ENCODE measurements around the gene CD226. TPM values are rescaled to one million over a fixed set of nuclear protein-coding genes. Genes with fewer than 3 reads are reported as not detected.

CD226 gene
- 0.48 TPM for polyA plus RNA-seq (2013)

DNA sequence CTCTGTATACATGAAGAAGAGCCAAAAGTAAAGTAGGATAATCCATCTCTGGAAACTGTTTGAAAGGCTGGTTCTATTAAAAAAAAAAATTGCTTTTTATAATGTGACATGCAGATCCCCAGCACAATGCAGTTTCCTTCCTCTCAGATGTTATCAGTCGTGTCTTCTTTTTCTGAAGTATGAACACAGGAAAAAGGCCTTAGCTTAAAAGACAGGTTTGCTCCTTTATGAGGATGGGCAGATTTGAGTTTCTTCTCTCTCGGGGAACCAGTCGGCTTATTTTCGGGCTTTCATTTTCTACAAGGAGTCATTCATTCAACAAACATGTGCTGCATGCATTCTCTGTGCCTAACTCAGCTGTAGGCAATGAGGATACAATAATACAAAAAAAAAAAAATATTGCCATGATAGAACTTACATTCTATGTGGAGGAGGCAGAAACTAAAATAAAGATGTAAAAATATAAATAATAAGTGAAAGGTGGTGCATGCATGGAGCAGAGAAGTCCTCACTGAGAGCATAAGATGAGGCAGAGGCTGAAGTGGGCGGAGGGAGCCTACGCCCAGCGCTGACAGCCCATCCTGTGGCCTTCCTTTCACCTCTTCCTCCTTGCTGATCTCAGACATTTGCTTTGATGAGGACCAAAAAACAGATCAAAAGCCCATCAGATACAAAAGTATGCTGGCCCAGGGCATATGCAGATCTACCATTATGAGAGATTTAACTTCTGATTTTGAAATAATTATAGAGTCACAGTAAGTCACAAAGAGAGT lies at the start of gene CD226:
CD226 (minus strand) TSS at position 513 of the 773 bp plus-strand sequence; CDS start at position 46, 467 bp downstream.
- peak in 2 of 3 donors; percentile 22 to 31 for DNase-seq
- H3K4me1 ChIP-seq (ENCODE audit: control extremely low read depth in 1 of 4, control insufficient read depth in 4 of 4, insufficient read depth in 4 of 4, low read length in 3 of 4): peaks cover 9 to 16% (median 13%) of the 10 kb centered on the region in 4 experiments
- peaks cover 0 to under 1% (median 0%) of the 10 kb centered on the region in 5 experiments for H3K9me3 ChIP-seq (ENCODE audit: control extremely low read depth in 1 of 5, control insufficient read depth in 4 of 5, insufficient read depth in 2 of 5, low read depth in 1 of 5, low read length in 4 of 5)
- peak within 1 kb of the TSS in 1 of 7 experiments; percentile 12 for H3K4me3 ChIP-seq (ENCODE audit: control insufficient read depth in 1 of 7, extremely low read depth in 1 of 7, insufficient read depth in 4 of 7, low read depth in 2 of 7, low read length in 6 of 7)
- H3K36me3 ChIP-seq (ENCODE audit: control insufficient read depth in 4 of 4, insufficient read depth in 4 of 4, low read length in 3 of 4): no peaks in the 10 kb centered on the region
- WGBS (ENCODE audit: insufficient coverage): 64% methylated on average over 3 of the region's 7 CpGs
- ChIA-PET POLR2A (interaction anchor here (0.6 kb wide), 1 partner anchor 92 kb away, joined by 3 read pairs; no protein-coding TSS in a partner anchor), CTCF (no interaction called here)
- no peaks in the 10 kb centered on the region for H3K27me3 ChIP-seq (replicated peaks in 2 of 5; ENCODE audit: control insufficient read depth in 4 of 5, insufficient read depth in 5 of 5, low read length in 4 of 5)
- no peak within 1 kb of the TSS for H3K27ac ChIP-seq (ENCODE audit: insufficient read depth in 1 of 2, low read depth in 1 of 2, low read length in 2 of 2, poor library complexity in 1 of 2, severe bottlenecking in 2 of 2)

DNA sequence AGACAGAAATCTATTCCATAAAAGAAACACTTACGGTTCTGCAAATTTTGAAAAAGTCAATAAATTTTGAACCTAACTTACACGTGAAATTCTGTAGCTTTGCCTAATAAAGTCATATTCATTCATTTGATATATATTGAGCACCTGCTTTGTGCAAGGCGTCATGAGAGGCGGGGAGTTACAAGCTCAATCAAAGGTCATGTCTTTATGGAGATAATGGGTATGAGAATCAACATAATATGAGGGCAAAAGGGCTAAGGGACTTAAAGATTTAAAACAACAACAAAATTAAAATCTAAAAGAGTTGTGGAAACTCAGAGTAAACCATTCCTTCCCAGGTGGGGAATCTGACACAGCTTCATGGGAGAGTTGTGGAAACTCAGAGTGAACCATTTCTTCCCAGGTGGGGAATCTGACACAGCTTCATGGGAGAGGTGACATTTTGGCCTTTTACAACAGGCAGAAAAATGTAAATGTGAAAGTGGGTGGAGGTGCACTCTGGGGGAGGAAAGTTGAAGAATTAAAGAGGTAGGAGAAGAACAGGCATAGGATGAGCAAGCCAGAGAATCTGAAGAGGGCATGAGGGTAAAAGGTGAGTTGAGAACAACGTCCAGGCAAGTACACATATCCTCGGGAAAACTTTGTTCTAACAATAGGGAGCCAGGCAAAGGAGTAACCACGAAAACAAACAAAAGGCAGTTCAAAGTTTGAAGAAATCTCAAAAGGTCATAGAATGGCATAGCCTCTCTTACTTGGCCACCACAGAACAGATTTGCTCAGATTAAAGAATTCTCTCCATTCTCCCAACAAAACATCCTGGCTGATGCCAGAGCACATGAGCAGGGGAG lies 49.5 kb upstream of the CD226 start:
- ChIA-PET CTCF (no interaction called here), POLR2A (no interaction called here)
- Histone ChIP-seq H3K4me3 (ENCODE audit: control insufficient read depth in 1 of 7, extremely low read depth in 1 of 7, insufficient read depth in 4 of 7, low read depth in 2 of 7, low read length in 6 of 7) (no peak overlapping the region), H3K27ac (ENCODE audit: insufficient read depth in 1 of 2, low read depth in 1 of 2, low read length in 2 of 2, poor library complexity in 1 of 2, severe bottlenecking in 2 of 2) (no peak overlapping the region), H3K9me3 (ENCODE audit: control extremely low read depth in 1 of 5, control insufficient read depth in 4 of 5, insufficient read depth in 2 of 5, low read depth in 1 of 5, low read length in 4 of 5) (peaks cover 0 to 1% (median 0%) of the 10 kb centered on the region in 5 experiments), H3K27me3 (replicated peaks in 2 of 5; ENCODE audit: control insufficient read depth in 4 of 5, insufficient read depth in 5 of 5, low read length in 4 of 5) (no peaks in the 10 kb centered on the region), H3K36me3 (ENCODE audit: control insufficient read depth in 4 of 4, insufficient read depth in 4 of 4, low read length in 3 of 4) (peaks cover 5 to 15% (median 12%) of the 10 kb centered on the region in 4 experiments), H3K4me1 (ENCODE audit: control extremely low read depth in 1 of 4, control insufficient read depth in 4 of 4, insufficient read depth in 4 of 4, low read length in 3 of 4) (peaks cover 0 to 4% (median 0%) of the 10 kb centered on the region in 4 experiments)
- 97% methylated on average over 3 of the region's 7 CpGs for WGBS (ENCODE audit: insufficient coverage)
- DNase-seq: no peak

DNA sequence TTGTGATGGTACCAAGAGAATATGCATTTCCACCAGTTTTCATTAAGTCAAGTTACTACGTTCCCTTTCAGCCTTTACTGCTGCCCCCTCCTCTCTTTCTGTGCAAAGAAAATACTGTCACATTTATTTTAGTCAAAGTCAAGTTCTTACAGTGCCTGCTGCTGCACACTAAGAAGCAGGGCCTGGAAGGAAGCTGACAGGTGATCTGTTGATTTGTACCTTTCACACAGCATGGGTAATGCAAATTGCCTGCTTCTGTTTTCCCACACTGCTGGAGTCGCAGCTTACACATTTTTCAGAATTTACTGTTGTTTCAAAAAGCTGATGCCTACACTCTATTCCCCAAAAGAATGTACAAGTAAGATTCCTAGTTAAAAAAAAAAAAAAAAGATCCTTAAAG lies 48.7 kb upstream of the CD226 start:
- POLR2A ChIA-PET: no interaction called here
- no peak for DNase-seq
- no CpG with 5 or more reads among the region's 2 CpGs for WGBS (ENCODE audit: insufficient coverage)
- peaks cover 0 to 4% (median 0%) of the 10 kb centered on the region in 4 experiments for H3K4me1 ChIP-seq (ENCODE audit: control extremely low read depth in 1 of 4, control insufficient read depth in 4 of 4, insufficient read depth in 4 of 4, low read length in 3 of 4)
- no peak overlapping the region for H3K27ac ChIP-seq (ENCODE audit: insufficient read depth in 1 of 2, low read depth in 1 of 2, low read length in 2 of 2, poor library complexity in 1 of 2, severe bottlenecking in 2 of 2)
- peaks cover 5 to 10% (median 9%) of the 10 kb centered on the region in 4 experiments for H3K36me3 ChIP-seq (ENCODE audit: control insufficient read depth in 4 of 4, insufficient read depth in 4 of 4, low read length in 3 of 4)
- H3K9me3 ChIP-seq (ENCODE audit: control extremely low read depth in 1 of 5, control insufficient read depth in 4 of 5, insufficient read depth in 2 of 5, low read depth in 1 of 5, low read length in 4 of 5): peaks cover 0 to 2% (median 0%) of the 10 kb centered on the region in 5 experiments
- H3K4me3 ChIP-seq (ENCODE audit: control insufficient read depth in 1 of 7, extremely low read depth in 1 of 7, insufficient read depth in 4 of 7, low read depth in 2 of 7, low read length in 6 of 7): no peak overlapping the region
- CTCF ChIA-PET: no interaction called here
- no peaks in the 10 kb centered on the region for H3K27me3 ChIP-seq (replicated peaks in 2 of 5; ENCODE audit: control insufficient read depth in 4 of 5, insufficient read depth in 5 of 5, low read length in 4 of 5)

DNA sequence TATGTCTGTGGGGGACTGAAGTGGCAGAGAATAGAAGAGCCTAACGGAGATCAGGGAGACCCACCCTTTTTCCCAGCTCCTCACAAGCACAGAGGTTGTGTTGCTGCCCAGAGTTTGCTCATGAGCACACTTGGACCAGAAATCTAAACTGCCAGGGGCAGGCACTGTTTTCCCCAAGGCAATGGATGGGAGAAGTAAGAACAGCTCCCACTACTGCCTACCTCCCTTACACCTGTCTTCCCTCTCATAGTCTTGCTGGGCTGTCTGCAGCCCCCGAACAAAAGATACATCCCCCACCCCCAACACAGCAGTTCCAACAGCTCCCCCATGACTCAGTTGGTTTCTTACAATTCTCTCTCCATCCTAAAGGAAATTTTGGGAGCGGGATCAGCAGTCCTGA lies 48.1 kb upstream of the CD226 start:
- no peaks in the 10 kb centered on the region for H3K27me3 ChIP-seq (replicated peaks in 2 of 5; ENCODE audit: control insufficient read depth in 4 of 5, insufficient read depth in 5 of 5, low read length in 4 of 5)
- H3K36me3 ChIP-seq (ENCODE audit: control insufficient read depth in 4 of 4, insufficient read depth in 4 of 4, low read length in 3 of 4): peaks cover 2 to 13% (median 7%) of the 10 kb centered on the region in 4 experiments
- no peaks in the 10 kb centered on the region for H3K4me1 ChIP-seq (ENCODE audit: control extremely low read depth in 1 of 4, control insufficient read depth in 4 of 4, insufficient read depth in 4 of 4, low read length in 3 of 4)
- ChIA-PET POLR2A (no interaction called here), CTCF (no interaction called here)
- no peak for DNase-seq
- WGBS (ENCODE audit: insufficient coverage): no CpG with 5 or more reads among the region's 3 CpGs
- no peak overlapping the region for H3K27ac ChIP-seq (ENCODE audit: insufficient read depth in 1 of 2, low read depth in 1 of 2, low read length in 2 of 2, poor library complexity in 1 of 2, severe bottlenecking in 2 of 2)
- H3K4me3 ChIP-seq (ENCODE audit: control insufficient read depth in 1 of 7, extremely low read depth in 1 of 7, insufficient read depth in 4 of 7, low read depth in 2 of 7, low read length in 6 of 7): no peak overlapping the region
- peaks cover 0 to 2% (median 0%) of the 10 kb centered on the region in 5 experiments for H3K9me3 ChIP-seq (ENCODE audit: control extremely low read depth in 1 of 5, control insufficient read depth in 4 of 5, insufficient read depth in 2 of 5, low read depth in 1 of 5, low read length in 4 of 5)

DNA sequence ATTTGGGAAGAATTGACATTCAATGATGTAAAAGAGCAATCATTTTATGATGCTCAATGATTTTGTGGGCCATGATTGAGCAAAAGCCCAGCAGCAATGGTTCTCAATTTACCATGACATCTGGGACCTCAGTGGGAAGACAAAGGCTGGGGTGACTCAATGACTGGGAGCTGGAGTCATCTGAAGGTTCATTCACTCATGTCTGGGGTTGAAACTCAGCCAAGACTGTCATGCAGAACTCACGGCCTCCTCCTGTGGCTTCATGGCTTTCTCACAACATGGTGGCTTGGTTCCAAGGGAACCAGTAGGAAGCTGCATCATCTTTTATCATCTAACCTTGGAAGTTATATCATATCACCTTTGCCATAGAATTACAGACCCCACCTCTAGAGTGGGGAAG lies 45.1 kb upstream of the CD226 start:
- no peak overlapping the region for H3K27ac ChIP-seq (ENCODE audit: insufficient read depth in 1 of 2, low read depth in 1 of 2, low read length in 2 of 2, poor library complexity in 1 of 2, severe bottlenecking in 2 of 2)
- H3K27me3 ChIP-seq (replicated peaks in 2 of 5; ENCODE audit: control insufficient read depth in 4 of 5, insufficient read depth in 5 of 5, low read length in 4 of 5): no peaks in the 10 kb centered on the region
- ChIA-PET POLR2A (no interaction called here), CTCF (no interaction called here)
- peaks cover 0 to 15% (median 8%) of the 10 kb centered on the region in 4 experiments for H3K36me3 ChIP-seq (ENCODE audit: control insufficient read depth in 4 of 4, insufficient read depth in 4 of 4, low read length in 3 of 4)
- WGBS (ENCODE audit: insufficient coverage): 82% methylated on average over 1 of the region's 1 CpG
- no peak overlapping the region for H3K4me3 ChIP-seq (ENCODE audit: control insufficient read depth in 1 of 7, extremely low read depth in 1 of 7, insufficient read depth in 4 of 7, low read depth in 2 of 7, low read length in 6 of 7)
- no peaks in the 10 kb centered on the region for H3K4me1 ChIP-seq (ENCODE audit: control extremely low read depth in 1 of 4, control insufficient read depth in 4 of 4, insufficient read depth in 4 of 4, low read length in 3 of 4)
- DNase-seq: no peak
- H3K9me3 ChIP-seq (ENCODE audit: control extremely low read depth in 1 of 5, control insufficient read depth in 4 of 5, insufficient read depth in 2 of 5, low read depth in 1 of 5, low read length in 4 of 5): peaks cover 0 to 8% (median 0%) of the 10 kb centered on the region in 5 experiments

DNA sequence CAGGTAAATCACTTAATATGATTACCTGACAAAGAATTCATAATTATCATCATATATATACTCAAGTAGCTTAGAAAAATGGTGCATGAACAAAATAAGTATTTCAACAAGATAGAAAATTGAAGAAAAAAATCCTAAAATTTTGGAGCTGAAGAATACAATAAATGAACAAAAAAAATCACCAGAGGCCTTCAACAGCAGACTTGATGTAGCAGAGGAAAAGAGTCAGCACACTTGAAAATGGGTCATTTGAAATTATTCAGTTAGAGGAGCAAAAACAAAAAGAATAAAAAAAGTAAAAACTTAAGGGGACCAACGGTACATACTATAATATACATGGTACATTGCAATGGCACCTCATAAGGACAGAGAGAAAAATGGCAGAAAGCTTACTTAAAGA lies 40.2 kb upstream of the CD226 start:
- Histone ChIP-seq H3K4me1 (ENCODE audit: control extremely low read depth in 1 of 4, control insufficient read depth in 4 of 4, insufficient read depth in 4 of 4, low read length in 3 of 4) (no peaks in the 10 kb centered on the region), H3K4me3 (ENCODE audit: control insufficient read depth in 1 of 7, extremely low read depth in 1 of 7, insufficient read depth in 4 of 7, low read depth in 2 of 7, low read length in 6 of 7) (peak overlapping the region in 1 of 7 experiments; percentile 1), H3K9me3 (ENCODE audit: control extremely low read depth in 1 of 5, control insufficient read depth in 4 of 5, insufficient read depth in 2 of 5, low read depth in 1 of 5, low read length in 4 of 5) (peaks cover 0 to 16% (median 0%) of the 10 kb centered on the region in 5 experiments), H3K36me3 (ENCODE audit: control insufficient read depth in 4 of 4, insufficient read depth in 4 of 4, low read length in 3 of 4) (peaks cover 3 to 17% (median 8%) of the 10 kb centered on the region in 4 experiments), H3K27me3 (replicated peaks in 2 of 5; ENCODE audit: control insufficient read depth in 4 of 5, insufficient read depth in 5 of 5, low read length in 4 of 5) (no peaks in the 10 kb centered on the region), H3K27ac (ENCODE audit: insufficient read depth in 1 of 2, low read depth in 1 of 2, low read length in 2 of 2, poor library complexity in 1 of 2, severe bottlenecking in 2 of 2) (no peak overlapping the region)
- CTCF ChIA-PET: no interaction called here
- DNase-seq: no peak
- POLR2A ChIA-PET: no interaction called here
- WGBS (ENCODE audit: insufficient coverage): no CpG with 5 or more reads among the region's 1 CpG
